GM23338 (cell line): ENCODE results near the gene CCDC183.
A peak's percentile ranks its signal among the peaks of the same experiment; 100 is the strongest.
"Not testable (repeated sequence)": the region's sequence is repeated elsewhere in the genome, so short reads cannot be mapped to it uniquely, and the experiment has no call there.

Source experiments
- CTCF ChIP-seq, 2 experiments: fragments of 200-600 bp in 1 of 2; sonication (generic) in 1 of 2; conservative IDR thresholded peaks; 2 replicates each; pipeline versions ENCODE4 v1.5.1 to v1.6.1; 2016 to 2017; ENCODE audit warnings: antibody characterized with exemption in 2 of 2, low read depth in 2 of 2, mild to moderate bottlenecking in 2 of 2, moderate library complexity in 1 of 2
- EZH2 ChIP-seq: fragments of 200-600 bp; sonication (generic); IDR thresholded peaks from one replicate; pipeline ENCODE4 v1.8.0; 2017; ENCODE audit warnings: antibody characterized with exemption, mild to moderate bottlenecking, low read depth; ENCODE audit not compliant: unreplicated experiment
- EZH2phosphoT487 ChIP-seq: fragments of 200-600 bp; sonication (generic); IDR thresholded peaks from one replicate; pipeline ENCODE4 v1.8.1; 2018; ENCODE audit warnings: antibody characterized with exemption; ENCODE audit not compliant: unreplicated experiment
- JUNB ChIP-seq: IDR thresholded peaks from one replicate; pipeline ENCODE4 v1.6.1; 2016; ENCODE audit warnings: antibody characterized with exemption; ENCODE audit not compliant: unreplicated experiment
- NANOG ChIP-seq: IDR thresholded peaks from 2 replicates; pipeline ENCODE4 v1.6.1; 2016; ENCODE audit warnings: antibody characterized with exemption, borderline replicate concordance
- POLR2AphosphoS5 ChIP-seq: IDR thresholded peaks from 2 replicates; pipeline ENCODE4 v1.6.1; 2016; ENCODE audit warnings: antibody characterized with exemption, low read depth
- TF ChIP-seq, protein P1 (sequence below): IDR thresholded peaks from one replicate; pipeline ENCODE4 v1.6.1; 2018; ENCODE audit warnings: antibody characterized with exemption; ENCODE audit not compliant: unreplicated experiment

DNA sequence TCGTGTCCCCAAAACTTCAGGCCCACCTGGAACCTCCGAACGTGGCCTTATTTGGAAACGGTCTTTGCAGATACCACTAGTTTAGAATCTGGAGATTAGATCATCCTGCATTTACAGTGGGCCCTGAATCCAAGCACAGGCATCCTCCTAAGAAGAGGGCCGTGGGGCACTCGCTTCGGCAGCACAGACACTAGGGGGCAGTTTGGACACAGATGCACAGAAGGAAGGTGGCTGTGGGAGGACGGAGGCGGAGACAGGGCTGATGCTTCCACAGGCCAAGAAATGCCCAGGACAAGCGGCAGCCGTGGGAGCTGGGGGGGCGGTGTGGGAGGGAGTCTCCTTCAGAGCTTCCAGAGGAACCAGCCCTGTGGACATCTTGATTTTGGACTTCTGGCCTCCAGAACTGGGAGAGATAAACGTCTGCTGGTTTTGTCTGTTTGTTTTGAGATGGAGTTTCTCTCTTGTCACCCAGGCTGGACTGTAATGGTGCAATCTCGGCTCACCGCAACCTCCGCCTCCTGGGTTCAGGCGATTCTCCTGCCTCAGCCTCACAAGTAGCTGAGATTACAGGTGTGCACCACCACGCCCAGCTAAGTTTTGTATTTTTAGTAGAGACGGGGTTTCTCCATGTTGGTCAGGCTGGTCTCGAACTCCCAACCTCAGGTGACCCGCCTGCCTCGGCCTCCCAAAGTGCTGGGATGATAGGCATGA is 35.1 kb upstream of the CCDC183 start:
- peak; percentile 54 to 75 for TF ChIP-seq CTCF (conservative IDR thresholded peaks at IDR 0.05; ENCODE audit: low read depth in 2 of 2)
- TF ChIP-seq NANOG, EZH2, POLR2AphosphoS5, EZH2phosphoT487, JUNB: not testable (repeated sequence)
- TF ChIP-seq, protein P1, sequence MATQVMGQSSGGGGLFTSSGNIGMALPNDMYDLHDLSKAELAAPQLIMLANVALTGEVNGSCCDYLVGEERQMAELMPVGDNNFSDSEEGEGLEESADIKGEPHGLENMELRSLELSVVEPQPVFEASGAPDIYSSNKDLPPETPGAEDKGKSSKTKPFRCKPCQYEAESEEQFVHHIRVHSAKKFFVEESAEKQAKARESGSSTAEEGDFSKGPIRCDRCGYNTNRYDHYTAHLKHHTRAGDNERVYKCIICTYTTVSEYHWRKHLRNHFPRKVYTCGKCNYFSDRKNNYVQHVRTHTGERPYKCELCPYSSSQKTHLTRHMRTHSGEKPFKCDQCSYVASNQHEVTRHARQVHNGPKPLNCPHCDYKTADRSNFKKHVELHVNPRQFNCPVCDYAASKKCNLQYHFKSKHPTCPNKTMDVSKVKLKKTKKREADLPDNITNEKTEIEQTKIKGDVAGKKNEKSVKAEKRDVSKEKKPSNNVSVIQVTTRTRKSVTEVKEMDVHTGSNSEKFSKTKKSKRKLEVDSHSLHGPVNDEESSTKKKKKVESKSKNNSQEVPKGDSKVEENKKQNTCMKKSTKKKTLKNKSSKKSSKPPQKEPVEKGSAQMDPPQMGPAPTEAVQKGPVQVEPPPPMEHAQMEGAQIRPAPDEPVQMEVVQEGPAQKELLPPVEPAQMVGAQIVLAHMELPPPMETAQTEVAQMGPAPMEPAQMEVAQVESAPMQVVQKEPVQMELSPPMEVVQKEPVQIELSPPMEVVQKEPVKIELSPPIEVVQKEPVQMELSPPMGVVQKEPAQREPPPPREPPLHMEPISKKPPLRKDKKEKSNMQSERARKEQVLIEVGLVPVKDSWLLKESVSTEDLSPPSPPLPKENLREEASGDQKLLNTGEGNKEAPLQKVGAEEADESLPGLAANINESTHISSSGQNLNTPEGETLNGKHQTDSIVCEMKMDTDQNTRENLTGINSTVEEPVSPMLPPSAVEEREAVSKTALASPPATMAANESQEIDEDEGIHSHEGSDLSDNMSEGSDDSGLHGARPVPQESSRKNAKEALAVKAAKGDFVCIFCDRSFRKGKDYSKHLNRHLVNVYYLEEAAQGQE, result not testable (repeated sequence)
